ENCODE data around the gene INPP5A. TPM values are rescaled to one million over a fixed set of nuclear protein-coding genes. Genes with fewer than 3 reads are reported as not detected.
"Not testable (repeated sequence)": the region's sequence is repeated elsewhere in the genome, so short reads cannot be mapped to it uniquely, and the experiment has no call there.

INPP5A gene
- total RNA-seq, 1 donor from 2014 or later: 45.2 TPM

DNA sequence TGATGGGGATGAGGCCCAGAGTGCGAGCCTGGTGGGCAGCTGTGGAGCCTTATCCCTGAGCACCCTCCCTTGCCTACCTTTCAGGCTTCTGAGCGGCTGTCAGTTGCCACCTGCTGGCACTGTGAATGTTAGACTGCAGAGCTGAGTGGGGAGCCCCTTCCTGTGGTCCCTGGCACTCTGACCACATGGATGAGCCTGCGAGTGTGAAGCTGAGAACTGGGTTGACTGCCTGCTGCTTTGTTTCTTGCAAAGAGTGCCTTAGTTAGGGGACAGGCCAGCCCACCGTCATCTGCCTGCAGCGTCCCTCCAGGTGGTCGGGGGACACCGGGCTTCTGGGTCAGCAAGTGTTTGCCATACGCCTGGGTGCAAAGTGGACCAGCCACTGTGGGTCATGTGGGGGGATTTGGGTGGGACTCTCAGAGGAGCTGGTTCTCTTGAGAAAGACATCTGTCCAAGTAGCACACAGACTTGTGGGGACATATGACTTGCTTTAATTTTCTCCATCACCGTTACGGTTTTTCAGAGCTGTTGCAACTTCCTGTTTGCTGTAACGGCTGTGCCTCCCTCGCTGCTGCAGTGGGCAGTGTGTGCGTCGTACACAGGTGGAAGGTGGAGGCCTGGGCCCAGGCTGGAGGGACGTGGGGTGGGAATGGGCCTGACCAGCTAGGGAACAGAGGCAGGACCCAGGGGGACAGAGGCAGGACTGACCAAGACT, 13.7 kb downstream of the INPP5A start:
- no peak overlapping the region for H3K27ac Mint-ChIP-seq (ENCODE audit: unreplicated experiment)
- no peaks in the 10 kb centered on the region for H3K4me1 Mint-ChIP-seq (ENCODE audit: unreplicated experiment)
- no peak for DNase-seq (ENCODE audit: low spot score)
- H3K9me3 Mint-ChIP-seq (ENCODE audit: unreplicated experiment): no peaks in the 10 kb centered on the region
- H3K27me3 Mint-ChIP-seq (ENCODE audit: unreplicated experiment): peaks cover 3% of the 10 kb centered on the region
- H3K36me3 Mint-ChIP-seq (ENCODE audit: low read depth, unreplicated experiment): no peaks in the 10 kb centered on the region
- H3K4me3 Mint-ChIP-seq (ENCODE audit: unreplicated experiment): no peak overlapping the region
- TF ChIP-seq, protein P1, sequence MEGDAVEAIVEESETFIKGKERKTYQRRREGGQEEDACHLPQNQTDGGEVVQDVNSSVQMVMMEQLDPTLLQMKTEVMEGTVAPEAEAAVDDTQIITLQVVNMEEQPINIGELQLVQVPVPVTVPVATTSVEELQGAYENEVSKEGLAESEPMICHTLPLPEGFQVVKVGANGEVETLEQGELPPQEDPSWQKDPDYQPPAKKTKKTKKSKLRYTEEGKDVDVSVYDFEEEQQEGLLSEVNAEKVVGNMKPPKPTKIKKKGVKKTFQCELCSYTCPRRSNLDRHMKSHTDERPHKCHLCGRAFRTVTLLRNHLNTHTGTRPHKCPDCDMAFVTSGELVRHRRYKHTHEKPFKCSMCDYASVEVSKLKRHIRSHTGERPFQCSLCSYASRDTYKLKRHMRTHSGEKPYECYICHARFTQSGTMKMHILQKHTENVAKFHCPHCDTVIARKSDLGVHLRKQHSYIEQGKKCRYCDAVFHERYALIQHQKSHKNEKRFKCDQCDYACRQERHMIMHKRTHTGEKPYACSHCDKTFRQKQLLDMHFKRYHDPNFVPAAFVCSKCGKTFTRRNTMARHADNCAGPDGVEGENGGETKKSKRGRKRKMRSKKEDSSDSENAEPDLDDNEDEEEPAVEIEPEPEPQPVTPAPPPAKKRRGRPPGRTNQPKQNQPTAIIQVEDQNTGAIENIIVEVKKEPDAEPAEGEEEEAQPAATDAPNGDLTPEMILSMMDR (IDR thresholded peaks at IDR 0.05; ENCODE audit: unreplicated experiment): no peak

DNA sequence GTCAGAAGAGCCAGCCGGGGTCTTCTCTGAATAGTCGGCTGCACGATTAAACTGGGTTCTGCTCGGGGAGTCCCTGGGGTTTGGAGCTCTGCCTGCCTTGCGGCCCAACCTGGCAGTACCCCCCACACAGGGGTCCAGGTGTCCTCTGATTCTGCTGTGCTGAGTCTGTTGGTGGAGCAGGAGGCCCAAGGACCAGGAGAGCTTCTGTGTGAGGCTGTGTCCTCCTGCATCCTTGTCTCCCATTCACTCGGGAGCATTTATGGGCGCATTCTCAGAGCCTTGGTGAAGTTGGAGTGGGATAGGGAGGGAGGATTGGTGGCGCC, 14.2 kb downstream of the INPP5A start:
- Mint-ChIP-seq H3K36me3 (ENCODE audit: low read depth, unreplicated experiment) (no peaks in the 10 kb centered on the region), H3K4me3 (ENCODE audit: unreplicated experiment) (no peak overlapping the region), H3K4me1 (ENCODE audit: unreplicated experiment) (no peaks in the 10 kb centered on the region), H3K27me3 (ENCODE audit: unreplicated experiment) (peaks cover 3% of the 10 kb centered on the region), H3K9me3 (ENCODE audit: unreplicated experiment) (no peaks in the 10 kb centered on the region), H3K27ac (ENCODE audit: unreplicated experiment) (no peak overlapping the region)
- TF ChIP-seq, protein P1 (IDR thresholded peaks at IDR 0.05; ENCODE audit: unreplicated experiment): no peak
- no peak for DNase-seq (ENCODE audit: low spot score)

DNA sequence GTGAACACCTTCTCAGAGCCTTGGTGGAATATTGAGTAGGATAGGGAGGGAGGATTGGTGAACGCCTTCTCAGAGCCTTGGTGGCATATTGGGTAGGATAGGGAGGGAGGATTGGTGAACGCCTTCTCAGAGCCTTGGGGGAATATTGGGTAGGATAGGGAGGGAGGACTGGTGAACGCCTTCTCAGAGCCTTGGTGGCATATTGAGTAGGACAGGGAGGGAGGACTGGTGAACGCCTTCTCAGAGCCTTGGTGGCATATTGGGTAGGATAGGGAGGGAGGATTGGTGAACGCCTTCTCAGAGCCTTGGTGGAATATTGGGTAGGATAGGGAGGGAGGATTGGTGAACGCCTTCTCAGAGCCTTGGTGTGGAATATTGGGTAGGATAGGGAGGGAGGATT, 15.0 kb downstream of the INPP5A start:
- not testable (repeated sequence) for H3K4me1 Mint-ChIP-seq (ENCODE audit: unreplicated experiment); H3K27ac Mint-ChIP-seq (ENCODE audit: unreplicated experiment); H3K36me3 Mint-ChIP-seq (ENCODE audit: low read depth, unreplicated experiment)

DNA sequence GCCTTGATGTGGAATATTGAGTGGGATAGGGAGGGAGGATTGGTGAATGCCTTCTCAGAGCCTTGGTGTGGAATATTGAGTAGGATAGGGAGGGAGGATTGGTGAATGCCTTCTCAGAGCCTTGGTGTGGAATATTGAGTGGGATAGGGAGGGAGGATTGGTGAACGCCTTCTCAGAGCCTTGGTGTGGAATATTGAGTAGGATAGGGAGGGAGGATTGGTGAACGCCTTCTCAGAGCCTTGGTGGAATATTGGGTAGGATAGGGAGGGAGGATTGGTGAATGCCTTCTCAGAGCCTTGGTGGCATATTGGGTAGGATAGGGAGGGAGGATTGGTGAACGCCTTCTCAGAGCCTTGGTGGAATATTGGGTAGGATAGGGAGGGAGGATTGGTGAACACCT, 16.0 kb downstream of the INPP5A start:
- H3K4me1 Mint-ChIP-seq (ENCODE audit: unreplicated experiment); DNase-seq (ENCODE audit: low spot score); H3K9me3 Mint-ChIP-seq (ENCODE audit: unreplicated experiment); H3K27ac Mint-ChIP-seq (ENCODE audit: unreplicated experiment); H3K27me3 Mint-ChIP-seq (ENCODE audit: unreplicated experiment); H3K4me3 Mint-ChIP-seq (ENCODE audit: unreplicated experiment); H3K36me3 Mint-ChIP-seq (ENCODE audit: low read depth, unreplicated experiment): not testable (repeated sequence)

More for the DNA sequence above, 15.0 kb downstream of the INPP5A start:
- DNase-seq (ENCODE audit: low spot score); H3K9me3 Mint-ChIP-seq (ENCODE audit: unreplicated experiment); H3K4me3 Mint-ChIP-seq (ENCODE audit: unreplicated experiment); H3K27me3 Mint-ChIP-seq (ENCODE audit: unreplicated experiment): not testable (repeated sequence)

DNA sequence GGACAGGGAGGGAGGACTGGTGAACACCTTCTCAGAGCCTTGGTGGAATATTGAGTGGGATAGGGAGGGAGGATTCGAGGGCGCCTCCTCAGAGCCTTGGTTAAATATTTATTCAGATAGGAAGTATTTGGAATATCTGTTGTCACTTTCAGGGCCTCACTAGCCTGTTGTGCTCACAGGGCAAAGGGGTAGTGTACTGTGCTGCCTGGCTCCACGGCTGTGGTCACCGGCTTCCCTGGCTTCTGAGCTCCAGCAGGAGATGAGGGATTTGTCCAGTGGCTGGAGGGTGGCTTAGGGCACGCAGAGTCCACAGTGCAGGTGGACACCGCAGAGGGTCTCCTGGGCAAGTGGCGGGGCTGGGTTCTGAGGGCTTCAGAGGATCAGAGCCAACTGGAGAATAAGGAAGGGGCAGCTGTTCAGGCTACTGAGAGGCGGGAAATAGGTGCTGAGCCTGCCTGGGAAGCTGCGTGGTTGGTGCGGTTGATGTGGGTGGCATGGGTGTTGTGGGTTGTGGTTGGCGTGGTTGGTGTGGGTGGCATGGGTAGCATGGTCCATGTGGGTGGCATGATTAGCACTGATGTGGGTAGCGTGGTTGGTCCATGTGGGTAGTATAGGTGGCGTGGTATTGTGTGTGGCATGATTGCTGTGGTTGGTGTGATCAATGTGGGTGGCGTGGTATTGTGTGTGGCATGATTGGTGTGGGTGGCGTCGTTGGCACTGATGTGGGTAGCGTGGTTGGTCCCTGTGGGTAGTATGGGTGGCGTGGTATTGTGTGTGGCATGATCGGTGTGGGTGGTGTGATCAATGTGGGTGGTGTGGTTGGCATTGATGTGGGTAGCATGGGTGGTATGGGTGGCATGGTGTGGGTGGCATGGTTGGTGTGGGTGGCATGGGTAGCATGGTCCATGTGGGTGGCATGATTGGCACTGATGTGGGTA, 16.7 kb downstream of the INPP5A start:
- DNase-seq (ENCODE audit: low spot score): no peak
- Mint-ChIP-seq H3K27ac (ENCODE audit: unreplicated experiment) (no peak overlapping the region), H3K4me1 (ENCODE audit: unreplicated experiment) (no peaks in the 10 kb centered on the region), H3K27me3 (ENCODE audit: unreplicated experiment) (peaks cover 2% of the 10 kb centered on the region), H3K36me3 (ENCODE audit: low read depth, unreplicated experiment) (no peaks in the 10 kb centered on the region), H3K4me3 (ENCODE audit: unreplicated experiment) (no peak overlapping the region), H3K9me3 (ENCODE audit: unreplicated experiment) (no peaks in the 10 kb centered on the region)
- TF ChIP-seq, protein P1 (IDR thresholded peaks at IDR 0.05; ENCODE audit: unreplicated experiment): no peak

Data from endothelial cell (in vitro differentiated cells).